GM21447 (cell line): ENCODE data around the gene LBH.

ENCODE experiments used
- ATAC-seq: cut with Tn5 transposase; IDR thresholded peaks from one replicate; pipeline ENCODE4 v1.9.1; 2021; ENCODE audit not compliant: unreplicated experiment

The LBH gene

DNA sequence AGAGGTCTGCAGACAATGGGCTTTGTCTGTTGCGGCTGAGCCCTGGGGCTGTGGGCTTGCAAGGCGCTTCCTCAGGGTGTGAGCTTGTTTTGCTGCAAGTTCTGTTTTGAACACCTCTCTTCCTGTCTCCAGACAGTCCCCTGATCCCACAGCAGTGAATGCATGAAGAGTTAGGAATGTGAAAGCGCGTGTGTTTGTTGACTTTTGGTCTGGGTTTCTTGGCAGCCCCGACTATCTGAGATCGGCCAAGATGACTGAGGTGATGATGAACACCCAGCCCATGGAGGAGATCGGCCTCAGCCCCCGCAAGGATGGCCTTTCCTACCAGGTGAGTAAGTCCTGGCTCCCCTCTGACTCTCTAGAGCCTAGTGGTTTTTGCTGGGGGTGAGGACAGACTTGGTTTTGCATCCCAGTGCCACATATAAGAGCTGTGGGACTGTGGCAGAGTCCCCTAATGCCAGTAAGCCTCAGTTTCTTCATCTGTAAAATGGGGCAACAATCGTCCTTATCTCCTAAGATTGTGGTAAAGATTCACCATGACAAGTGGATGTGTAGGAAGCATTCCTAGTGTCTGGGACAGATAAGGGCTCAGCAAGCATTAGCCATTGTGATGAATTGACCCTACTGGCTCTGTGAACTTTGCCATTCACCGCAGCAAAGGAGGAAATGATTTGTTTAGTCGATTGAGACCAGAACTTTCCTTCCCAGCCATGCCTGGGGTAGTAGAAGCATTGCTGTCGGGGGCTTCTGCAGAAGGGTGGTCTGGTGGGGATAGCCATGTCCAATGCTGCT is 3.0 kb downstream of the LBH start:
- ATAC-seq, result no peak

DNA sequence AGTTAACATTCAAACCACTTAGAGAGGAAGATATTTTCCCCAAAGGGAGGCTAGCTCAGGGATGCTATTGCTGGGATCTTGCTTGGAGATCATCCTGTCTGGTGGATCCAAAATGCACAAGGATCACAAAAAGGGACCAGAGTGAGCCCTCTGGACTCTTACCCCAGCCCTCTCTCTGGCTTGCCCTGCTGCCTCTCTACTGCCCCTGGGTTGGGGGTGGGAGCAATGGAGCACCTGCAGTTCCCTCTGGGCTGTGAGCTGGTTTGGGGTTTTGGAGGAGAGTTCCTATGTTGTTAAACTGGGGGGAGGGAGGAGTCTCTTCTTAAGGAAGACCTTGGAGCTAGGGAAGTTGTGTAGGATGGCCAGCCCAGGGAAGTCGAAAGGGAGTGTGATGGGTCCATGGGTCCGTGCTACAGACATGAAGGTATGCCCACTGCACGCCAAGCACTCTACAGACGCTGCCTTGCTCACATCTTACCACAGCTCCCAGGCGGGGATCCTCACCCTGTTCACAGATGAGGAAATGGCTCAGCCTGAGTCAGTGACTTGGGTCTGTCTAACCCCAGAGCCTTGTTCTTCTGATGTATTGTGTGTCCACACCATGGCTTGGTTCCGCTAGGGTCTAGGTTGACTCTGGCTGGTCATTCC is 3.8 kb downstream of the LBH start:
- ATAC-seq, result no peak

DNA sequence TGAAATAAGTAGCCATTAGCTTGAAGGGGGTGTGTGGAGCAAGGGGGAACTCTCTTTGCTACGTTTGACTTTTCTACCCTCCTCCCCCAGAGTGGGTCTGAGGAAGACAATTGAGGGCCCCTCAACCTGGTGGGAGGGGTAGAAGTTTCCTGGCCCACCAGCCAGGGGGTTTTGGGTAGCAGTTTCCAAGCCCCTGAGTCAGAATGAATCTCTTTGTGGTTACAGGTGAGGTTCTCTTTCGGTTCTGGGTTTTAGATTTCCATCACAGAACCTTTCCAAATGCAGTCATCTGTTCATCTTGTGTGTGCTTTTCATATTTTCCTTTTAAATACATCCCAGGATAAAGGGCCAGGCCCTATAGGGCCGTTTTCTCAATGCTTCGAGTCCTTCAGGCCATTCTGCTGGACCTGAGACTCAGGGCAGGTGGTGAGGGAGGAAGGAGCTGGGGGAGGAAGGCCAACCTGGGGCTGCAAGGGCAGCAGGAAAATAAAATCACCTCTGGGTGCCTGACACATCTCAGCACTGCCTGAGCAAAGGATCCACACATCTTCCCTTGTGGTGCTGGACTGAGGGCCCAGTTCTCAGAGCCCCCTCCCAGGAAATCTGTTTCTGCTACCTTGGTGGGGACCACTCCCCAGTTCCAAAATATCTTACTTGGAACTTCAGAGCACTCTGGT is 4.7 kb downstream of the LBH start:
- no peak for ATAC-seq

DNA sequence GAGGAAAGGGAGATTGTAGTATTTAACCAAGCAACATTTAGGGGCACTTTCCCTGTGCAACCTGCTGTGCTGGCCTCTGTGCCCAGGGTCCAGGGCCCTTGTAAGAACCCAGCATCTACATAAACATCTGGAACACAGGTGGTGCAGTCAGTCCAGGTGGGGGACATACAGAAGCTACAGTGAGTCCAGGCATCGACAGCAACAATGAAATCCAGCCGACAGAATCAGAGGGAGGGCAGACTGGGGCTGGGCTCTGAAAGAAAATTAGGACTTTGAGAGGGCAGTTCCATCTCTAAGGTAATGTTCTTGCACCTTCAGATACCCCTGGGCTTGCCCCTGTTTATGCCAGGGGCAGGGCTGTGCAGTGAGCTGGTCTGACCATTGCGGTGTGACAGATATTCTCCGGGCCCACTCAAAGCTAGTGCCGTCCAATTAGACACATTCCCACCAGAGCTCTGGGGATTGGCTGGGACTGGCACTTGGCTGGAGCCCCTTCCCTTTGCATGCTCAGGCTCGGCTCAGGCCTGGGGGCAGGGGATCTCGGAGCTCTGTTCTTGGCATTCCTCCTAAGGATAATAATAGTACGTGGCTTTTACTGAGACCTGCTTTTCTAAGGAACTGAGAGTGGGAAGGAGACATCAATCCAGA is 5.4 kb downstream of the LBH start:
- ATAC-seq, result no peak

DNA sequence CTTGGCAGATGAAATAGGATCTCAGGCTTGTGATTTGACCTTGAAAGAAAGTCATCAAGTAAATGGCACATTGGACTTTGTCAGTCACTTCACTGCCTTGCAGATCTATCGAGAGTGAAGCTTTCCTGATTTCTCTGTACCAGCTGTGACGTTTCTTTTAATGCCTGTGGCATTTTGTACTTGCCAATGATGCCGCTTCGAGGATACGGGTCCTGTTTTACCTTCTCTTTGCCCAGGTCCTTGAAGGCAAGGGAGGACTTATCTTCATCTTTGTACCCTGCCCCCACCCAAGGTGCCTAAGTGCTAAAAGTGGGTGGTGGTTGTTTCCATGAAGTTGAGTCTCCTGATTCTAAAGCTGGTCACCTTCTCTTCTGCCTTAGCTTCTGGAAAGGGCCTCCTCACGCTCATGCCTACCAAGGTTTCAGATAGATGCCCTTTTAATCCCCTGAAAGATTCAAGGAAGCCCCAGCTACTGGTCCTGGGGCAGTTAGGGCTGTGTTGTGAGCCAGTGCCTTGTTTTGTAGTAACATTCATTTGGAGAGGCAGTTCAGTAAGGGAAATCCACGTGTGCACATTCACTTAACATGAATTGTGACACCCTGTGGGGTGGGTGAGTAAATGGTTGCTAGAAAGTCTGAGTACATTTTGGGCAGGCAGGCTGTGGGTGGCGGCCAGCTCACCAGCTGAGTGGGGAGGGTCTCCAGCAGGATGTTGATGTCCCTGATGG is 6.1 kb downstream of the LBH start:
- no peak for ATAC-seq

DNA sequence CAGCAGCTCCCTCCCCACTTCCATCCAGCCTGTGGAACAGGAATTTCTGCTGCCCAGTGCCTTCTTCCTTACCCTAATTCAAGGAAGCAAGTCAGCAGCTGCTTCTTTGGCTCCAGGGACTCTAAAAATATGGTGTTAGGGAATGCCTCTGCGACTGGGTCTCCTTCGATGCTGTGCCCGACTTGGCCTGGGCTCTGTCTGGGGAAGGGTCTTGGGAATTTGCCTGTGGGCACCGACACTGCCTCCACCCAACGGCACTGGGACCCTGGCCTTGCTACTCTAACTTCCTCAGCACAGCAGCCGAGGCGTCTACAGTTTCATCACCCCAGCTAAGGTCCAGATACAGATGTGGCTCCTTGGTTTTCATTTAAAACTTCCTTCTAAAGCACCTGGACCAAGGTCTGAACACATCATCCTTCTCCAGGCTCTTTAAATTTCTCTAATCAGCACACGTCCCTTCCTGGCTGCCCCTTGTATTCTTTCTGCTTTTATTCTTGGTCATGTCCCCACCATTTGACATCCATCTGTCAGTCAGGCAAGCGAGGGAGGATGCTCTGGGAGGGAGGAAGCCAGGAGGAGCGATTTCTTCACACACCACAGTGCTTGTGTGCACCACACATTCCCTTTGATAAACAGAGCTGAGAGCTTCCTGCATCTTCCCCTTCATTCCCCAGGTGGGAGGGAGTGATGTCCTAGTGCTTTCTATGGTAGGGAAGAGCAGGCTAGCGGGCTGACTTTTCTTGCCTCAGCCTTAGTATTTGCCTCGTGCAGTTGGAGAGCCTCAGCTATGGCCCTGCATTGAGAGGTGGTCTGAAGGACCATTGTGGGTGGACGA is 6.8 kb downstream of the LBH start:
- ATAC-seq, result no peak

DNA sequence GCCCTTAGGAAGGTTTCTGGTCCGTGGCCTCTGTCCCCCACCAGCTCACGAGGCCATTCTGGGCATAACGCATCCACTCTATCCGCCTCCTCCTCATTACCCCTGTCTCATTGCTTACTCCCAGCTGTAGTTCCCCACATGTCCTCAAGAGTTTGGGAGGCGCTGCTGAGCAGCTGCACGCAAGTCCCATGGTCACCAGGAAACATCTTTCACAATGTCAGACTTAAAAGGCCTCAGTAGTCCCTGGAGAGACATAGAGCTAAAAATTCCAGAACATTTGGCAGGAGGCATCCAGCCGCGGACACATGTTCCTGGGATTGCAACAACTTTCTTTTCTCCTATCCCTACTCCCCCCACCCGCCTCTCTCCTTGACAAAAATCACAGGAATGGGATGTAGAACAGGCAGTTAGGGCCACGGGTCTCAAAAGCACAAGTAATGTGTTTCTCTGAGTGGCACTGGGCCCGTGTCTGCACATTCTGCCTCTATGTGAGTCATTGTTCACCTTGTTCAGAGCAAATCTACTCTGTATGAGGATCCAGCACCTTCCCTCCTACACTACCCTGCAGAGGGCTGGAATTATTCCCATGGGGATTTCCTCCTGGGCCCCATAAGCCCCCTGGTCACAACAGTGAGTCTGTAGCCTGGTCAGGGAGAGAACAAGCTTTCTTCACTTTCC is 8.1 kb downstream of the LBH start:
- no peak for ATAC-seq

DNA sequence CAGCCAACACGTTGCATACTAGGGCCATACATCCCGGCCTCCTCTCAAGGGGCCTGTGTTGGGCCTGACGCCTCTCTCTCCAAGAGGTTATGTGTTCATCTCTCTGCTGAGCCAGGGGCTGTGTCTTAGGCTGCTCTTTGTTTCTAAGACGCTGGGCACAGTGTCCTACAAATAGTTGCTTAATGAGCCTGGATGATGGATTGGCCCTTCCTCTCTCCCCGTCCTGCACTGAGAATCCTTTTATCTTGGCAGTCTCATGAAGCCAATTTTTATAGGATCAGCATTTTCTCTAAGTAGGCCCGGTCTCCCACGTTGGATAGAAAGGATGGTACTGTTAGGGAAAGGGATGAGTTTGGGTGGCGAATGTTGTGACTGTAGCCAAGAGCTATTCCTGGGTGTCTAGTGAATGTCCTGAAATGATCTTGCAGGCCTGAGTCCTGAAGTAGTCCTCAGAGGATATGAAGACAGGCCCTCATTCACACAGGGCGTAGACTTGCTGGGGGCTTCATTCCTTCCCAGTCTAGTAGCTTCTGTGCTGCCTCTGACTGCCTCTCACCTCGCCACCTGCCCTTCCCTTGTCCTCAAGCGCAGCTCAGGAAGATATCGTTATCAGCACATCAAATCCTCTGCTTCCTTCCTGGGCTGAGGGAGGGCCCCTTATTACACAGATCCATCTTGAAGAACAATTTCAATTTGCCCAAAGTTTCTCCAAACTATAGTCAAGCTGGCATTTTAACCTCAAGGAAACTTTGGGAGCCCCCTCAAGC is 8.8 kb downstream of the LBH start:
- ATAC-seq, result no peak

DNA sequence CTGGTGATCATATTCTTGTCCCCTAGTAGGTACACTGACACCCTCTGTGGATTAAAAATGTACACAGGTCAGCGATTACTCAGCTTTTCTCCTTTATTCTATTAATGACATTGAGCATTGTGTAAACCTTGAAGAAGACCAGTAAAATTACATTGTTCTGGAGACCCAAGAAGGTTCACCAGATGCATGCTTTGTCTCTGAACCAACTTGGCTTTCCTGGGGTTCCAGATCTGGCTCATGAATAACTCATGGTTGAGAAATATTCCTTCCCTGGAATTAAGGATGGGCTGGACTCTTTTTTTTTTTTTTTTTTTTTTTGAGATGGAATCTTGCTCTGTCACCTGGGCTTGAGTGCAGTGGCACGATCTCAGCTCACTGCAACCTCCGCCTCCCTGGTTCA is 11.9 kb downstream of the LBH start:
- no peak for ATAC-seq

DNA sequence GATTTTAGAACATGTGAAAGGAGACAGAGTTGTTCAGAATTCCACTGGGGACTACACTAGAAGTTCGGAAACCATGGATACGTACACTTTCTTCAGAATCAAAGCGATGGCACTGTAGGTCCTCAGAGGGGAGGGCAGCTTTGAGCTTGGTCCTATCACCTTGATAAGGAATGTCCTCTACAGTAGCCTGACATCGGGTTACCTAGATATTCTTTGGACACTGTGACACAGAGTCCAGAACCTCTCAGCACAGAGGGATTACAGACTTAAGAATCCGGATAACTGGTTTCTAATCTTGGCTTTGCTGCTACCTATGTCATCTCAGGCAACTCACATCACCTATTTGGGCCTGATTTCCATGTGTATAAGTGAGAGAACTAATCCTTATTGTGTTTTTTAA is 14.0 kb downstream of the LBH start:
- no peak for ATAC-seq

DNA sequence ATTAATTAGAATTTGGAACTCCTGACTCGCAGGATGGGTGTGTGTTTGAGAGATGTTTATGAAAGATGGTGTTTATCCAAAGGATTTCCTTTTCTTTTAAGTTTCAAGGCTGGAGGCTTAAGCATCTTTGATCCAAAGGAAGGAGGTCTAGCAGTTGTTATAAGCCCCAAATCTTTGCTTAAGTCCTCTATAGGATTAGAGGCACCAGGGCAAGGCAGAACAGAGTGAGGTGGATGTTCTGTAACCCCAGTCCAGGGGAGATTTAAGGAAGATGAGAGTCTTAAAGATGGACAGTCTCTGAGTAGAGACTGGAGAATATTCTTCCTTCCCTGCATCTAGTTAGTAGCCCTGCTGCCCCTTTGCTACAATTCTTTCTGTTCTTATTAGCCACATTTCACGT is 17.5 kb downstream of the LBH start:
- no peak for ATAC-seq

DNA sequence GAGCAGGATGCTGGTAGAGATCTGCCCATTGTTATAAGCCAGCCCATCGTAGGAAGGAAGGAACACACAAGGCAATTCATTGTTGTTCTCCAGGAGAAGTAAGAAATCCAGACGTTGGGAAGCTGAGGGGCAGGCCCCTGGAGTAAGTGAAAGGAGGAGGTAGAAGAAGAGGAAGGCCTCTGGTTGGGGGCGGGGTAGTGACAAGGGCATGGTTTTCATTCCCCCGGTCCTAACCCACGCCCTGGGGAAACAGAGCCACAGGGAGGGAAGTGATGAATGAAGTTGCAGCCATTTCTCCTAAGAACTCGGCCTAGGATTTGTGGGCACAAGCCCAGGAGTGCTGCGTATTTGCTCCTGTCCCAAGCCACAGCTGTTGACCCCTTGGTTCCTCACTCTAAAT is 18.0 kb downstream of the LBH start:
- ATAC-seq, result no peak

DNA sequence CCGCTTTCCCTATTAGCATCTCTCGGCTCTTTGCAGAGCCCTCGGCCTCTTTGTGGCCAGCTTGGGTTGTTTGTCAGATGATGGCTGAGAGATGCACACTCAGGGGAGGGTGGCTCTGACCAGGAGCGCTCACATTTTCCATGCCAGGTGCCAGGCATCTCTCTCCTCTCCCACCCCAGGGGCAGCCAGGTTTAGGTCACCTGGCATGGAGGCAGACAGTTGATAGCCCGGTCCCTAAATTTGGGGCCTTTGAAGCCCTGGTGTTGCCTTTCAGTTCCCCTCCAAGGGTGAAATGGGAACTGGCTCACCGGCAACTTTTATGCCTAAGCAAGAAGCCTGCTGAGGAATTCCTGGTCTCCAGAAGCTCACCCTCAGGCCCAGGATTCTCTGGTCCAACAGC is 19.1 kb downstream of the LBH start:
- ATAC-seq, result no peak

DNA sequence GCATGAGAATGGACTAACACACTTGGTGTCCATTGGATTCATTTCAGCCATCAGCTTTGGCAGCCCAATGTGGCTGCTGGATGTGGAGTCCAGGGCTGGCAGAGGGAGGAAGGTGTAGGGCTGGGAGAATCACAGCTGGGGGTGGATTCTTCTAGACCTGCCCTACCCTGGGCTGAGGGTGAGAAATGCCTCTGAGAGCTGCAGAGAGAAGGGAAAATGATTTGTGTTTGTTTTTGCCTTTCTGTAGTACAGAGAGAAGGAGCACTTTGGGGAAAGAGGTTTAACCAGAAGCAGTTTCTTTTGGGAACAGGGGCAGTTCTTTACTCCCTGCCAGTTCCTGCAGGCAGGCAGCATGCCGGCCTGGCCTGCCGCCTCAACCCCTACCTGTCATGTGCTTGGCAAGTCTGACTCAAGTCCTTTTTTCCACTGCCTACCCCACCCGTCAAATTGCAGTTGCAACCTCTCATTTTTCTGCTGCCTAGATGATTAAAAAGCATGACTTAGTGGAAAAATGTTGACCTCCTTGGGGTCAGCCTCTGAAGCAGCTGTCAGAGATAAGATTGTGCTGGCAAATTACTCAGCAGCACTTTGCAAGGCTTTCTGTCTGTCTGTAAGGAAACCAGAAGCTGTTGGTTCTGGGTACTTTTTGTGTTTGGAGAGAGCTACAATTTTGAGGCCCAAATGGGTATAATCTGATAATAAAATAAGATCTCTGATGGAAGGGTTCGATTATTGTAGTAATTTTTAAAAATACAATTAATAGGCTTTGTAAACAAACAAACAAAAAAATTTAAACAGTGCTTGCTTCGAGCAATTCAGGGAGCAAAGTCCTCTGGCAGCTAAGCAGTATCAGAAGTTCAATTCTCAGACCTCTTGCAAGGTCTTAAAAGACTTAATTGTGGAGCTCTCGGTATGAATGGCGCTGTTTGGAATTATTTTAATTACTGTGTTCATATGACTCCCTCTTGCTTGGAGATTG is 21.7 kb downstream of the LBH start:
- ATAC-seq, result no peak

DNA sequence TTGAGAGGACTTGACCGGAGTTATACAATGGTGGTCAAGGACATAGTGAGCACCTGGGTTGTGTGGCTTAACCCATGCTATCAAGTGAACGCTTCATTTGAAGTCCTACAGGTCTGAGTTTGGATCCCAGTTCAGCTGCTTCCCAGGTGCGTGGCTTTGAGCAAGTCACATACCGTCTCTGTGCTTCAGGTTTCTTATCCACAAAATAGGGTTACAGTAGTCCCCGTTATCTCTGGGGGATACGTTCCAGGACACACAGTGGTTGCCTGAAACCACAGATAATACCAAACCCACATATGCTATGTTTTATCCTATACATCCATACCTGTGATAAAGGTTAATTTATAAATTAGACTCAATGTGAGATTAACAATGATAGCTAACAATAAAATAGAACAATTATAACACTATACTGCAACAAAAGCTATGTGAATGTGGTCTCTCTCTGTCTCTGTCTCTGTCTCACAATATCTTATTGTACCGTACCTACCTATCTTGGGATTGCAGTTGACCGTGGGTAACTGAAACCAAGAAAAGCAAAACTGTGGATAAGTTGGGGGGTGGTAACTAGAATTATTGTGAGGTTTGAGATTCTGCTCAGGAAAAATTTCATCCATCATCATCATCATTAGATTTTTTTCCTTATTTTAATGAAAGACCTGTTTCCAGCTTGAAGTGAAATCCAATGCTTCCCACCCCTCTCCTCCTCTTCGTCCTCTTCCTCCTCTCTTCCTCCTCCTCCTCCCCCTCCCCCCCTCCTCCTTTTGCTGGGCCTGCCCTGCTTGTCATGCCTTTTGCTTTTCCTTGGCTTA is 22.7 kb downstream of the LBH start:
- no peak for ATAC-seq

DNA sequence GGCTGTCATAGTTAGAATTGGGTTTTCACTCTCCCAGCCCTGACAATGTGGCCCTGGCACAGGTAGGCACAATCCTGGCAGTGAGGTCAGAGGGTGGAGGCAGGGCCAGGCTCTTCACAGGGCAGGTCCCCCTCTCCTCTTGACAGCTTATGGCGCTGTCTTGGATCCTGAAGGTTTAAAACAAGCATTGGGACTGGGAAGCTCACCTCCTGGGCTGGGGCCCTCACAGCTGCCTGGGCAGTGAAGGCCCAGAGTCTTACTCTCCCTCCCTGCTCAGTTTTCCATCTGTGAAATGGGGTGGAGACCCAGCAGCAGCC is 23.3 kb downstream of the LBH start:
- ATAC-seq, result no peak

DNA sequence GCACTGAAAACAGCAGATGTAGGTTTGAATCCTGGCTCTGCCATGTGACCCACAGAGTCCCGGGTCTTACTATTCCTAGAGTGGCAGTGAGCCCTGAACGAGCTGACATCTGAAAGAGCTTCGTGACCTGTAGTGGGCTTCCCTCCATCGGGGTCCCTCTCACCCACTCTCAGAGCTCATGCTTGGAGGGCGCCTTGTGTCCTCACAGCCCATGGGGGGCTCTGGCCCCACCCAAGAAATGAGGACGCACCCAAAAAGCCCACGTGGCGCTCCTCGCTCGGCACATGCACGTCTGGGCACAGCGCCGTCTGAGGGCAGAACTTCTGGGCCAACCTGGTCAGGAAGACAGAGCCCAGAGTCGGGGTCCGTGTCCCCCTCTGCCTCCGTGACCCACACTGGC is 23.7 kb downstream of the LBH start:
- ATAC-seq, result no peak
